ENCODE results near the gene HSPA1A.

The HSPA1A gene

DNA sequence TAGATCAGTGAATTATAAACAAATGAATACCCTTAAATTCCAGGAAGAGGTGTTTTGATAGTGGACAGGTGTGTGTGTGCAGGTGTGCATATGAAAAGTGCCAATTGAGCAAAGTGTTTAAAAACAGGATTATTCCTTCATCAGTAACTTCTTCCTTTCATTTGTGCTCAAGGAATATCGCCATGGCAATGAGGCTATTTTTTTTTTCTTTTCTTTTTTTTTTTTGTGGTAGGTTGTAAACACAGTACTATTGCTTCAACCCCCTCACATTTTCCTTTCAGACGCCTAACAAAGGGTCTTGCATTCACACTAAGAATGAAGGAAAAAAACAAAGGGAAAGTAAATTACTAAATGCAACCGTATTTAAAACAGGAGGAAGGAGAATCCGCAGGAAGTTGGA lies 10.2 kb downstream of the HSPA1A start:
- no peak overlapping the region for H3K27ac ChIP-seq (ENCODE audit: low read depth, low read length)
- no peak for TF ChIP-seq EZH2phosphoT487 (IDR thresholded peaks at IDR 0.05; ENCODE audit: borderline replicate concordance, low read length)
- TF ChIP-seq, protein P1, sequence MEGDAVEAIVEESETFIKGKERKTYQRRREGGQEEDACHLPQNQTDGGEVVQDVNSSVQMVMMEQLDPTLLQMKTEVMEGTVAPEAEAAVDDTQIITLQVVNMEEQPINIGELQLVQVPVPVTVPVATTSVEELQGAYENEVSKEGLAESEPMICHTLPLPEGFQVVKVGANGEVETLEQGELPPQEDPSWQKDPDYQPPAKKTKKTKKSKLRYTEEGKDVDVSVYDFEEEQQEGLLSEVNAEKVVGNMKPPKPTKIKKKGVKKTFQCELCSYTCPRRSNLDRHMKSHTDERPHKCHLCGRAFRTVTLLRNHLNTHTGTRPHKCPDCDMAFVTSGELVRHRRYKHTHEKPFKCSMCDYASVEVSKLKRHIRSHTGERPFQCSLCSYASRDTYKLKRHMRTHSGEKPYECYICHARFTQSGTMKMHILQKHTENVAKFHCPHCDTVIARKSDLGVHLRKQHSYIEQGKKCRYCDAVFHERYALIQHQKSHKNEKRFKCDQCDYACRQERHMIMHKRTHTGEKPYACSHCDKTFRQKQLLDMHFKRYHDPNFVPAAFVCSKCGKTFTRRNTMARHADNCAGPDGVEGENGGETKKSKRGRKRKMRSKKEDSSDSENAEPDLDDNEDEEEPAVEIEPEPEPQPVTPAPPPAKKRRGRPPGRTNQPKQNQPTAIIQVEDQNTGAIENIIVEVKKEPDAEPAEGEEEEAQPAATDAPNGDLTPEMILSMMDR (IDR thresholded peaks at IDR 0.05; ENCODE audit: low read depth, low read length, poor library complexity, severe bottlenecking), result no peak
- H3K4me3 ChIP-seq (ENCODE audit: low read length), result no peak overlapping the region

DNA sequence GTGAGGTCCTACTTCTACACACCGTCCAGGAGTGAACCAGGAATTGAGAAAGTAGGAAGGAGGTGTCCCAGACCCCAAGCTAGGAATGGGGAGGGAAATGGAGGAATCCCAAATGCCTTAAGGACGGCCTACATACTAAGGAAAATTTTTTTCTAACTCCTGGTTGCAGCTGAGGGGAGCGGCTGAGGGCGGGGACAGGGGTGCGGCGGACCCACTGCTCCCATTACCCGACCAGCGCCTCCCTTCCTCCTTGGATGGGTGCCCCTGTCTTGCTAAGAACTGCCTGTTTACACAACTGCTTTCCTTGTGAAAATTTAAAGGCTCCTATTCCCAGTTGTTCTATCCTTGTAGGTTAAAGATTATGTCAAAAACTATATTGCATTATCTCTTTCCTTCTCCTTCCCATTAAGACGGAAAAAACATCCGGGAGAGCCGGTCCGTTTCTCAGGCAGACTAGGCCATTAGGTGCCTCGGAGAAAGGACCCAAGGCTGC lies 11.5 kb downstream of the HSPA1A start:
- Histone ChIP-seq H3K9me3 (ENCODE audit: control insufficient read depth, insufficient read depth, low read length) (no peaks in the 10 kb centered on the region), H4K20me1 (ENCODE audit: control insufficient read depth, insufficient read depth, low read depth, low read length) (no peaks in the 10 kb centered on the region), H3K36me3 (ENCODE audit: control insufficient read depth, low read length) (peaks cover 7% of the 10 kb centered on the region), H3F3A (ENCODE audit: control insufficient read depth, insufficient read depth) (peaks cover 38% of the 10 kb centered on the region), H3K4me1 (ENCODE audit: control insufficient read depth, low read length) (peaks cover 56% of the 10 kb centered on the region), H3K4me3 (ENCODE audit: low read length) (peak overlapping the region; percentile 90), H3K79me2 (ENCODE audit: control insufficient read depth, low read length) (peaks cover 34% of the 10 kb centered on the region), H3K27me3 (ENCODE audit: control insufficient read depth, low read length) (no peaks in the 10 kb centered on the region), H3K9me2 (replicated peaks; ENCODE audit: control insufficient read depth, low read length) (no peaks in the 10 kb centered on the region), H3K27ac (ENCODE audit: low read depth, low read length) (peak overlapping the region; percentile 75), H3K4me2 (ENCODE audit: low read length) (peak overlapping the region; percentile 99)
- no peak for TF ChIP-seq EZH2phosphoT487 (IDR thresholded peaks at IDR 0.05; ENCODE audit: borderline replicate concordance, low read length)
- TF ChIP-seq, protein P1 (IDR thresholded peaks at IDR 0.05; ENCODE audit: low read depth, low read length, poor library complexity, severe bottlenecking), result no peak

More for the DNA sequence above, 10.2 kb downstream of the HSPA1A start:
- Histone ChIP-seq H3F3A (ENCODE audit: control insufficient read depth, insufficient read depth) (peaks cover 31% of the 10 kb centered on the region), H3K4me2 (ENCODE audit: low read length) (peak overlapping the region; percentile 99; the same call in 1 of the 2 replicates), H3K79me2 (ENCODE audit: control insufficient read depth, low read length) (peaks cover 22% of the 10 kb centered on the region), H3K36me3 (ENCODE audit: control insufficient read depth, low read length) (no peaks in the 10 kb centered on the region), H3K9me2 (replicated peaks; ENCODE audit: control insufficient read depth, low read length) (no peaks in the 10 kb centered on the region), H3K9me3 (ENCODE audit: control insufficient read depth, insufficient read depth, low read length) (no peaks in the 10 kb centered on the region), H3K27me3 (ENCODE audit: control insufficient read depth, low read length) (no peaks in the 10 kb centered on the region), H4K20me1 (ENCODE audit: control insufficient read depth, insufficient read depth, low read depth, low read length) (no peaks in the 10 kb centered on the region), H3K4me1 (ENCODE audit: control insufficient read depth, low read length) (peaks cover 53% of the 10 kb centered on the region)

DNA sequence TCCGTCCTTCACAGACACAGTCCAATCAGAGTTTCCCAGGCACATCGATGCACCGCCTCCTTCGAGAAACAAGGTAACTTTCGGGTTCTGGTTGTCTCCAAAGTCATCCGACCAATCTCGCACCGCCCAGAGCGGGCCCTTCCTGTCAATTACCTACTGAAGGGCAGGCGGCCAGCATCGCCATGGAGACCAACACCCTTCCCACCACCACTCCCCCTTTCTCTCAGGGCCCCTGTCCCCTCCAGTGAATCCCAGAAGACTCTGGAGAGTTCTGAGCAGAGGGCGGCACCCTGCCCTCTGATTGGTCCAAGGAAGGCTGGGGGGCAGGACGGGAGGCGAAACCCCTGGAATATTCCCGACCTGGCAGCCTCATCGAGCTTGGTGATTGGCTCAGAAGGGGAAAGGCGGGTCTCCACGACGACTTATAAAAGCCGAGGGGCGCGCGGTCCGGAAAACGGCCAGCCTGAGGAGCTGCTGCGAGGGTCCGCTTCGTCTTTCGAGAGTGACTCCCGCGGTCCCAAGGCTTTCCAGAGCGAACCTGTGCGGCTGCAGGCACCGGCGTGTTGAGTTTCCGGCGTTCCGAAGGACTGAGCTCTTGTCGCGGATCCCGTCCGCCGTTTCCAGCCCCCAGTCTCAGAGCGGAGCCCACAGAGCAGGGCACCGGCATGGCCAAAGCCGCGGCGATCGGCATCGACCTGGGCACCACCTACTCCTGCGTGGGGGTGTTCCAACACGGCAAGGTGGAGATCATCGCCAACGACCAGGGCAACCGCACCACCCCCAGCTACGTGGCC lies 12.1 kb downstream of the HSPA1A start, which contains the start of gene HSPA1B:
Gene HSPA1B (plus strand): TSS at position 453 of the 794 bp plus-strand sequence. CDS start 213 bp downstream, at position 666.
- Histone ChIP-seq H3K36me3 (ENCODE audit: control insufficient read depth, low read length) (peaks cover 7% of the 10 kb centered on the region), H3K4me3 (ENCODE audit: low read length) (peak within 1 kb of the TSS; percentile 90), H3K4me1 (ENCODE audit: control insufficient read depth, low read length) (peaks cover 57% of the 10 kb centered on the region), H3K27ac (ENCODE audit: low read depth, low read length) (peak within 1 kb of the TSS; percentile 75), H3K27me3 (ENCODE audit: control insufficient read depth, low read length) (no peaks in the 10 kb centered on the region), H3K4me2 (ENCODE audit: low read length) (peak within 1 kb of the TSS; percentile 99), H3K79me2 (ENCODE audit: control insufficient read depth, low read length) (peaks cover 39% of the 10 kb centered on the region), H3K9me2 (replicated peaks; ENCODE audit: control insufficient read depth, low read length) (no peaks in the 10 kb centered on the region), H4K20me1 (ENCODE audit: control insufficient read depth, insufficient read depth, low read depth, low read length) (no peaks in the 10 kb centered on the region), H3K9me3 (ENCODE audit: control insufficient read depth, insufficient read depth, low read length) (no peaks in the 10 kb centered on the region), H3F3A (ENCODE audit: control insufficient read depth, insufficient read depth) (peaks cover 35% of the 10 kb centered on the region)
- TF ChIP-seq, protein P1 (IDR thresholded peaks at IDR 0.05; ENCODE audit: low read depth, low read length, poor library complexity, severe bottlenecking), result no peak
- TF ChIP-seq EZH2phosphoT487 (IDR thresholded peaks at IDR 0.05; ENCODE audit: borderline replicate concordance, low read length), result no peak

Data from DOHH2 (cell line).